Fibroblast of mammary gland (primary cell): ENCODE measurements around the gene KCNJ16.
A peak's percentile ranks its signal among the peaks of the same experiment; 100 is the strongest.

Experiments used
- DNase-seq: peaks from one replicate; pipeline ENCODE4 v3.0.0-alpha.2; 2010; ENCODE audit warnings: low read depth
- H3K4me3 ChIP-seq: 2 replicates; pipeline ENCODE4 v1.5.1; 2011; ENCODE audit warnings: low read depth, mild to moderate bottlenecking, low read length, moderate library complexity; ENCODE audit not compliant: control insufficient read depth
- CTCF ChIP-seq: conservative IDR thresholded peaks from 2 replicates; pipeline ENCODE4 v1.5.1; 2011; ENCODE audit warnings: low read depth, low read length, inconsistent platforms; ENCODE audit not compliant: control insufficient read depth, insufficient read depth

The KCNJ16 gene

GRCh38 chr17:70049801-70050591, 25.0 kb upstream of the KCNJ16 start:
- TF ChIP-seq CTCF: no peak
- no peak for DNase-seq
- no peak overlapping the region for H3K4me3 ChIP-seq

- DNase-seq: no peak
- no peak for TF ChIP-seq CTCF
- no peak overlapping the region for H3K4me3 ChIP-seq
Measured at GRCh38 chr17:70050931-70051330, 24.1 kb upstream of the KCNJ16 start.

- H3K4me3 ChIP-seq: no peak overlapping the region
- no peak for TF ChIP-seq CTCF
- peak; percentile 15 for DNase-seq
Measured at GRCh38 chr17:70053241-70054234, 21.5 kb upstream of the KCNJ16 start.

- H3K4me3 ChIP-seq: no peak overlapping the region
- no peak for DNase-seq
- no peak for TF ChIP-seq CTCF
Measured at GRCh38 chr17:70055000-70055399, 20.0 kb upstream of the KCNJ16 start.

- TF ChIP-seq CTCF: no peak
- no peak for DNase-seq
- H3K4me3 ChIP-seq: no peak overlapping the region
Measured at GRCh38 chr17:70059071-70059470, 16.0 kb upstream of the KCNJ16 start.

- TF ChIP-seq CTCF: no peak
- DNase-seq: no peak
- no peak overlapping the region for H3K4me3 ChIP-seq
Measured at GRCh38 chr17:70059649-70060048, 15.4 kb upstream of the KCNJ16 start.
